GM12872 (cell line): ENCODE results near the gene TYRP1.

Experiments used
- CTCF ChIP-seq: IDR thresholded peaks from 3 replicates; pipeline ENCODE4 v1.5.1; 2011; ENCODE audit warnings: low read depth, mild to moderate bottlenecking, low read length, moderate library complexity; ENCODE audit not compliant: insufficient read depth

Gene TYRP1

GRCh38 chr9:12658531-12659209 lies 34.5 kb upstream of the TYRP1 start:
- TF ChIP-seq CTCF, result no peak

GRCh38 chr9:12659220-12659619 lies 34.0 kb upstream of the TYRP1 start:
- no peak for TF ChIP-seq CTCF

GRCh38 chr9:12666813-12667212 lies 26.4 kb upstream of the TYRP1 start:
- TF ChIP-seq CTCF, result peak; percentile 26; the same call in 1 of the 3 replicates

GRCh38 chr9:12667892-12668291 lies 25.3 kb upstream of the TYRP1 start:
- TF ChIP-seq CTCF, result no peak

GRCh38 chr9:12670006-12670405 lies 23.2 kb upstream of the TYRP1 start:
- TF ChIP-seq CTCF, result no peak

- no peak for TF ChIP-seq CTCF
Observed at GRCh38 chr9:12674961-12675360, 18.2 kb upstream of the TYRP1 start.

GRCh38 chr9:12680341-12680740 lies 12.8 kb upstream of the TYRP1 start:
- TF ChIP-seq CTCF, result no peak

GRCh38 chr9:12680757-12681156 lies 12.4 kb upstream of the TYRP1 start:
- no peak for TF ChIP-seq CTCF
